DMS53 treated with DMSO at 0.1 percent for 48 hours (cell line): ENCODE data around the gene ADCY9.
"Not testable (repeated sequence)": the region's sequence is repeated elsewhere in the genome, so short reads cannot be mapped to it uniquely, and the experiment has no call there.

Experiments
- DNase-seq: peaks from one replicate; lab custom pipeline; 2025; ENCODE audit not compliant: unreplicated experiment; lab: John Stamatoyannopoulos, UW

The ADCY9 gene

GRCh38 chr16:4038448-4038847, 77.8 kb downstream of the ADCY9 start:
- DNase-seq: no peak

- not testable (repeated sequence) for DNase-seq
These were observed 79.3 kb downstream of the ADCY9 start for GRCh38 chr16:4036952-4037351.

- no peak for DNase-seq
These were observed 81.3 kb downstream of the ADCY9 start for GRCh38 chr16:4034963-4035362.

GRCh38 chr16:4033951-4034350, 82.3 kb downstream of the ADCY9 start:
- no peak for DNase-seq

- no peak for DNase-seq
These were observed 83.5 kb downstream of the ADCY9 start for GRCh38 chr16:4032768-4033167.

- DNase-seq: no peak
These were observed 88.1 kb downstream of the ADCY9 start for GRCh38 chr16:4028144-4028543.

GRCh38 chr16:4026854-4027253, 89.4 kb downstream of the ADCY9 start:
- DNase-seq: no peak

GRCh38 chr16:4025428-4025827, 90.8 kb downstream of the ADCY9 start:
- no peak for DNase-seq

- DNase-seq: no peak
These were observed 94.3 kb downstream of the ADCY9 start for GRCh38 chr16:4021916-4022315.

GRCh38 chr16:4021070-4021779, 95.0 kb downstream of the ADCY9 start:
- peak; percentile 78 for DNase-seq

GRCh38 chr16:4019371-4019791, 96.9 kb downstream of the ADCY9 start:
- no peak for DNase-seq

- DNase-seq: no peak
These were observed 97.9 kb downstream of the ADCY9 start for GRCh38 chr16:4018391-4018790.

- DNase-seq: no peak
These were observed 98.4 kb downstream of the ADCY9 start for GRCh38 chr16:4017807-4018206.

GRCh38 chr16:4016658-4017057, 99.6 kb downstream of the ADCY9 start:
- no peak for DNase-seq

GRCh38 chr16:4016005-4016352, 100.3 kb downstream of the ADCY9 start:
- no peak for DNase-seq

GRCh38 chr16:4015275-4016004, 100.8 kb downstream of the ADCY9 start:
- DNase-seq: no peak

GRCh38 chr16:4011940-4012629, 104.2 kb downstream of the ADCY9 start:
- DNase-seq: no peak

GRCh38 chr16:4011225-4011939, 104.9 kb downstream of the ADCY9 start:
- no peak for DNase-seq

GRCh38 chr16:4010225-4011158, 105.8 kb downstream of the ADCY9 start:
- no peak for DNase-seq

- DNase-seq: no peak
These were observed 107.1 kb downstream of the ADCY9 start for GRCh38 chr16:4009177-4009576.
